Muscle layer of colon (tissue), 2 donors: ENCODE results near the gene NR1H3.
"Not testable (repeated sequence)": the region's sequence is repeated elsewhere in the genome, so short reads cannot be mapped to it uniquely, and the experiment has no call there.

Source experiments
- H3K27ac ChIP-seq: one replicate; pipeline ENCODE4 v1.7.0; 2013; ENCODE audit warnings: low read depth, mild to moderate bottlenecking, low read length, moderate library complexity
- H3K27me3 ChIP-seq, 2 donors: one replicate each; pipeline ENCODE4 v1.7.0; 2013; ENCODE audit warnings: low read length in 2 of 2, mild to moderate bottlenecking in 2 of 2; ENCODE audit not compliant: insufficient read depth in 2 of 2, control insufficient read depth in 1 of 2
- H3K36me3 ChIP-seq: one replicate; pipeline ENCODE4 v1.7.0; 2013; ENCODE audit warnings: mild to moderate bottlenecking, low read length; ENCODE audit not compliant: insufficient read depth
- H3K4me1 ChIP-seq: one replicate; pipeline ENCODE4 v1.7.0; 2013; ENCODE audit warnings: mild to moderate bottlenecking, low read length; ENCODE audit not compliant: insufficient read depth
- H3K4me3 ChIP-seq, 2 donors: one replicate each; pipeline ENCODE4 v1.7.0; 2013; ENCODE audit warnings: low read length in 2 of 2, low read depth in 1 of 2, mild to moderate bottlenecking in 1 of 2, moderate library complexity in 1 of 2
- H3K9ac ChIP-seq: one replicate; pipeline ENCODE4 v1.7.0; 2013; ENCODE audit warnings: low read length
- H3K9me3 ChIP-seq: one replicate; pipeline ENCODE4 v1.7.0; 2013; ENCODE audit warnings: mild to moderate bottlenecking, low read length
- donor health status: abdominal sarcoma.
- donor health status: Adenocarcinoma of cecum.

NR1H3 gene

GRCh38 chr11:47257517-47258316 lies at the start of gene NR1H3:
NR1H3 (plus strand) TSS chr11:47257996; CDS start chr11:47259217, 1,221 bp downstream.
- Histone ChIP-seq H3K4me3 (peak within 1 kb of the TSS; percentile 37 to 57), H3K9ac (peak within 1 kb of the TSS; percentile 41), H3K36me3 (no peaks in the 10 kb centered on the region), H3K27ac (peak within 1 kb of the TSS; percentile 40), H3K27me3 (no peaks in the 10 kb centered on the region), H3K9me3 (no peaks in the 10 kb centered on the region), H3K4me1 (peaks cover 52% of the 10 kb centered on the region)

- not testable (repeated sequence) for H3K9me3 ChIP-seq, H3K9ac ChIP-seq, H3K36me3 ChIP-seq, H3K27me3 ChIP-seq, H3K27ac ChIP-seq, H3K4me3 ChIP-seq, H3K4me1 ChIP-seq
Measured at GRCh38 chr11:47208008-47208552, 49.7 kb upstream of the NR1H3 start.

GRCh38 chr11:47208628-47209027 lies 49.2 kb upstream of the NR1H3 start:
- no peaks in the 10 kb centered on the region for H3K4me1 ChIP-seq
- no peaks in the 10 kb centered on the region for H3K9me3 ChIP-seq
- no peak overlapping the region for H3K27ac ChIP-seq
- H3K4me3 ChIP-seq, result no peak overlapping the region
- H3K27me3 ChIP-seq, result no peaks in the 10 kb centered on the region
- H3K9ac ChIP-seq, result no peak overlapping the region
- no peaks in the 10 kb centered on the region for H3K36me3 ChIP-seq

GRCh38 chr11:47212938-47213337 lies 44.9 kb upstream of the NR1H3 start:
- H3K27me3 ChIP-seq, result no peaks in the 10 kb centered on the region
- H3K9ac ChIP-seq, result no peak overlapping the region
- H3K27ac ChIP-seq, result no peak overlapping the region
- no peak overlapping the region for H3K4me3 ChIP-seq
- H3K9me3 ChIP-seq, result no peaks in the 10 kb centered on the region
- peaks cover 13% of the 10 kb centered on the region for H3K4me1 ChIP-seq
- peaks cover 2% of the 10 kb centered on the region for H3K36me3 ChIP-seq

GRCh38 chr11:47213950-47214565 lies 43.7 kb upstream of the NR1H3 start:
- Histone ChIP-seq H3K36me3 (peaks cover 10% of the 10 kb centered on the region), H3K9ac (peak overlapping the region; percentile 18), H3K4me3 (peak overlapping the region; percentile 78 to 80), H3K4me1 (peaks cover 18% of the 10 kb centered on the region), H3K9me3 (no peaks in the 10 kb centered on the region), H3K27ac (peak overlapping the region; percentile 100), H3K27me3 (no peaks in the 10 kb centered on the region)

GRCh38 chr11:47215366-47215910 lies 42.4 kb upstream of the NR1H3 start:
- peak overlapping the region; percentile 78 to 80 for H3K4me3 ChIP-seq
- H3K27me3 ChIP-seq, result no peaks in the 10 kb centered on the region
- peak overlapping the region; percentile 100 for H3K27ac ChIP-seq
- peak overlapping the region; percentile 65 for H3K9ac ChIP-seq
- H3K9me3 ChIP-seq, result no peaks in the 10 kb centered on the region
- peaks cover 16% of the 10 kb centered on the region for H3K36me3 ChIP-seq
- H3K4me1 ChIP-seq, result peaks cover 18% of the 10 kb centered on the region

GRCh38 chr11:47216121-47216798 lies 41.5 kb upstream of the NR1H3 start:
- H3K36me3 ChIP-seq, result peaks cover 20% of the 10 kb centered on the region
- peaks cover 18% of the 10 kb centered on the region for H3K4me1 ChIP-seq
- H3K27ac ChIP-seq, result peak overlapping the region; percentile 100
- H3K27me3 ChIP-seq, result no peaks in the 10 kb centered on the region
- H3K9ac ChIP-seq, result peak overlapping the region; percentile 65
- peak overlapping the region; percentile 78 to 80 for H3K4me3 ChIP-seq
- no peaks in the 10 kb centered on the region for H3K9me3 ChIP-seq

- peaks cover 20% of the 10 kb centered on the region for H3K36me3 ChIP-seq
- no peak overlapping the region for H3K27ac ChIP-seq
Measured at GRCh38 chr11:47220401-47220821, 37.4 kb upstream of the NR1H3 start.

GRCh38 chr11:47222696-47223095 lies 35.1 kb upstream of the NR1H3 start:
- Histone ChIP-seq H3K4me1 (peaks cover 7% of the 10 kb centered on the region), H3K9me3 (no peaks in the 10 kb centered on the region), H3K36me3 (peaks cover 30% of the 10 kb centered on the region), H3K9ac (no peak overlapping the region), H3K4me3 (no peak overlapping the region), H3K27ac (no peak overlapping the region), H3K27me3 (no peaks in the 10 kb centered on the region)

More at GRCh38 chr11:47220401-47220821, 37.4 kb upstream of the NR1H3 start:
- Histone ChIP-seq H3K9ac (no peak overlapping the region), H3K9me3 (no peaks in the 10 kb centered on the region), H3K4me3 (no peak overlapping the region), H3K27me3 (no peaks in the 10 kb centered on the region), H3K4me1 (peaks cover 18% of the 10 kb centered on the region)

GRCh38 chr11:47225552-47226400 lies 32.0 kb upstream of the NR1H3 start:
- Histone ChIP-seq H3K9me3 (no peaks in the 10 kb centered on the region), H3K36me3 (peaks cover 19% of the 10 kb centered on the region), H3K27me3 (no peaks in the 10 kb centered on the region), H3K27ac (no peak overlapping the region), H3K4me1 (no peaks in the 10 kb centered on the region), H3K9ac (no peak overlapping the region), H3K4me3 (no peak overlapping the region)
